HCT116 (cell line): Measurements from ENCODE around the gene FOXM1. TPM values are rescaled to one million over a fixed set of nuclear protein-coding genes. Genes with fewer than 3 reads are reported as not detected.

ENCODE experiments used
- ATAC-seq: fragments of 200-7000 bp; cut with Tn5 transposase; 2 replicates; pipeline ENCODE4 v1.9.1; 2020; ENCODE audit warnings: mild to moderate bottlenecking, moderate library complexity
- BruUV-seq: library from RNA; stranded (reverse); fragments of 400-500 nt; replicated peaks from 2 replicates; lab custom pipeline; 2021; lab: Mats Ljungman, UMichigan
- CTCF ChIA-PET: fragments of 300-600 bp; sonication (Branson Sonifier 250); formaldehyde crosslinking; loops from one replicate; lab custom pipeline; 2021; ENCODE audit warnings: antibody characterized with exemption; lab: Charles Lee
- POLR2A ChIA-PET: fragments of 300-600, 350-600 bp; sonication (Branson Sonifier 250); formaldehyde crosslinking; loops from one replicate; lab custom pipeline; 2021; ENCODE audit warnings: antibody characterized with exemption; lab: Charles Lee
- RAD21 ChIA-PET, 2 experiments: fragments of 300-600 bp; sonication (Branson Sonifier 250); formaldehyde crosslinking; loops; one replicate each; lab custom pipeline; 2023; ENCODE audit warnings: low total read pairs in 2 of 2; ENCODE audit not compliant: uncharacterized antibody in 2 of 2, unreplicated experiment in 2 of 2, low non-redundant PET in 1 of 2; lab: Charles Lee
- DNase-seq: peaks from one replicate; pipeline ENCODE4 v3.0.0-alpha.2; 2010; ENCODE audit warnings: low read depth, low spot score
- H2AFZ ChIP-seq: fragments of 200-600 bp; shearing (Covaris generic), sonication (generic); 2 replicates; pipeline ENCODE4 v1.6.1; 2017; ENCODE audit warnings: low read depth, mixed run types, mixed read lengths, antibody characterized with exemption, low read length; ENCODE audit not compliant: poor library complexity, severe bottlenecking
- H3K27ac ChIP-seq: 2 replicates; pipeline ENCODE4 v1.5.1; 2012; ENCODE audit warnings: low read depth, low read length
- H3K27me3 ChIP-seq: fragments of 200-600 bp; sonication (generic); 2 replicates; pipeline ENCODE4 v1.6.1; 2016; ENCODE audit warnings: mixed run types, low read length, mixed read lengths; ENCODE audit not compliant: insufficient read depth
- H3K36me3 ChIP-seq, 2 experiments: fragments of 200-500 bp in 1 of 2; fragments of 200-600 bp in 1 of 2; sonication (Bioruptor generic) in 1 of 2; sonication (generic) in 1 of 2; 2 replicates each; pipeline versions ENCODE4 v1.5.1 to v1.6.1; 2014 to 2016; ENCODE audit warnings: low read length in 2 of 2, inconsistent platforms in 1 of 2, mixed read lengths in 1 of 2, mixed run types in 1 of 2; ENCODE audit not compliant: insufficient read depth in 2 of 2, control insufficient read depth in 1 of 2
- H3K4me1 ChIP-seq, 2 experiments: fragments of 200-600 bp in 1 of 2; sonication (generic) in 1 of 2; 2 replicates each; pipeline versions ENCODE4 v1.5.1 to v1.6.1; 2012 to 2017; ENCODE audit warnings: low read length in 2 of 2, inconsistent platforms in 1 of 2, mild to moderate bottlenecking in 1 of 2, mixed read lengths in 1 of 2, mixed run types in 1 of 2, moderate library complexity in 1 of 2; ENCODE audit not compliant: insufficient read depth in 2 of 2, control insufficient read depth in 1 of 2
- H3K4me2 ChIP-seq: fragments of 200-600 bp; sonication (generic); 2 replicates; pipeline ENCODE4 v1.6.1; 2017; ENCODE audit warnings: mixed run types, low read length, mixed read lengths
- H3K4me3 ChIP-seq, 2 experiments: fragments of 200-600 bp in 1 of 2; sonication (generic) in 1 of 2; replicated peaks in 1 of 2; 2 replicates each; pipeline ENCODE4 v1.5.1; 2011 to 2016; ENCODE audit warnings: low read length in 2 of 2, control low read depth in 1 of 2, low read depth in 1 of 2, mild to moderate bottlenecking in 1 of 2, mixed read lengths in 1 of 2, mixed run types in 1 of 2
- H3K79me2 ChIP-seq: fragments of 200-600 bp; sonication (generic); 2 replicates; pipeline ENCODE4 v1.6.1; 2017; ENCODE audit warnings: mild to moderate bottlenecking, mixed run types, low read length, moderate library complexity, mixed read lengths; ENCODE audit not compliant: insufficient read depth
- H3K9ac ChIP-seq: fragments of 200-600 bp; sonication (generic); 2 replicates; pipeline ENCODE4 v1.6.1; 2016; ENCODE audit warnings: low read length, mixed read lengths
- H3K9me2 ChIP-seq: fragments of 200-600 bp; sonication (generic), shearing (Covaris generic); 2 replicates; pipeline ENCODE4 v1.6.1; 2017; ENCODE audit warnings: mixed run types, mild to moderate bottlenecking, moderate library complexity; ENCODE audit not compliant: insufficient read depth
- H3K9me3 ChIP-seq, 2 experiments: fragments of 200-500 bp in 1 of 2; fragments of 200-600 bp in 1 of 2; sonication (Bioruptor generic) in 1 of 2; sonication (generic) in 1 of 2; 2 replicates each; pipeline ENCODE4 v1.6.1; 2014 to 2017; ENCODE audit warnings: low read length in 2 of 2, mixed read lengths in 2 of 2, inconsistent platforms in 1 of 2, low read depth in 1 of 2, mild to moderate bottlenecking in 1 of 2, mixed run types in 1 of 2, moderate library complexity in 1 of 2; ENCODE audit not compliant: control insufficient read depth in 1 of 2, insufficient read depth in 1 of 2
- H4K20me1 ChIP-seq: fragments of 200-600 bp; sonication (generic), shearing (Covaris generic); 2 replicates; pipeline ENCODE4 v1.6.1; 2017; ENCODE audit warnings: mixed run types, mild to moderate bottlenecking, moderate library complexity; ENCODE audit not compliant: insufficient read depth
- CBX3 ChIP-seq: IDR thresholded peaks from 2 replicates; pipeline ENCODE4 v1.6.1; 2012; ENCODE audit warnings: low read depth
- JUND ChIP-seq: IDR thresholded peaks from 2 replicates; pipeline ENCODE4 v1.6.1; 2012
- MAX ChIP-seq: IDR thresholded peaks from 2 replicates; pipeline ENCODE4 v1.6.1; 2012
- POLR2A ChIP-seq: IDR thresholded peaks from 2 replicates; pipeline ENCODE4 v1.7.0; 2011; ENCODE audit warnings: borderline replicate concordance; ENCODE audit not compliant: insufficient read depth, insufficient read length; ENCODE audit errors: extremely low read depth
- RAD21 ChIP-seq: IDR thresholded peaks from 2 replicates; pipeline ENCODE4 v1.6.1; 2012; ENCODE audit warnings: low read depth, mild to moderate bottlenecking
- SIN3A ChIP-seq: IDR thresholded peaks from 2 replicates; pipeline ENCODE4 v1.6.1; 2012; ENCODE audit warnings: low read depth
- SRF ChIP-seq: IDR thresholded peaks from 2 replicates; pipeline ENCODE4 v1.6.1; 2012; ENCODE audit warnings: low read depth
- TCF7L2 ChIP-seq: IDR thresholded peaks from 2 replicates; pipeline ENCODE4 v1.7.0; 2011; ENCODE audit warnings: borderline replicate concordance, inconsistent platforms; ENCODE audit not compliant: insufficient read depth, insufficient read length; ENCODE audit errors: extremely low read depth
- YY1 ChIP-seq: IDR thresholded peaks from 2 replicates; pipeline ENCODE4 v1.6.1; 2011; ENCODE audit warnings: low read length, low read depth, moderate library complexity, mild to moderate bottlenecking; ENCODE audit not compliant: insufficient replicate concordance; ENCODE audit errors: extremely low read depth
- ZFX ChIP-seq: fragments of 450-650 bp; IDR thresholded peaks from 2 replicates; pipeline ENCODE4 v1.6.1; 2017
- ZNF274 ChIP-seq: fragments of 200-500 bp; sonication (Bioruptor generic); IDR thresholded peaks from 2 replicates; pipeline ENCODE4 v1.6.1; 2014; ENCODE audit warnings: mild to moderate bottlenecking, low read depth, low read length, inconsistent platforms
- intact Hi-C: fragments of 100-400 bp; cut with micrococcal nuclease; formaldehyde crosslinking; loops from 2 replicates; pipeline ENCODE4 v1.10.0; 2022
- total RNA-seq: library from RNA; stranded (reverse); gene quantifications from one replicate; pipeline ENCODE4 v1.2.1, GENCODE V29; 2021; ENCODE audit not compliant: unreplicated experiment
- TF ChIP-seq, protein P1 (sequence below): IDR thresholded peaks from 2 replicates; pipeline ENCODE4 v1.6.1; 2011; ENCODE audit warnings: mild to moderate bottlenecking, low read length, moderate library complexity; ENCODE audit not compliant: insufficient replicate concordance; ENCODE audit errors: extremely low read depth

FOXM1 gene
- total RNA-seq, 1 experiment from 2014 or later = 85.1 TPM

DNA sequence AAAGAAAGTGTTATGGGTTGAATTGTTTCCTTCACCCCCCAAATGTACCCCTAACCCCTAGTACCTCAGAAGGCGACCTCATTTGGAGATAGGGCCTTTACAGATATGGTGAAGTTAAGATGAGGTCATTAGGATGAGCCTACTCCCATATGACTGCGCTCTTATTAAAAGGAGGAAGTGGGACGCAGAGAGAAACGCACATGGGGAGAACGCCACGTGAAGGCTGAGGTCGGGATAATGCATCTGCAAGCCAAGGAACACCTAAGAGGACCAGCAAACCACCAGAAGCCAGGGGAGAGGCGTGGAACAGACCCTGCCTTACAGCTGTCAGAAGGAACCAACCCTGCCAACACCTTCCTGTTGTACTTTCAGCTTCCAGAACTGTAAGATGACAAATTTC lies 40.4 kb downstream of the FOXM1 start:
- DNase-seq = no peak
- Histone ChIP-seq H3K27me3 (no peaks in the 10 kb centered on the region), H3K36me3 (0 out of 4 replicates have a peak, but pooled peaks cover 0 to 3% of the 10 kb centered on the region in 2 experiments), H4K20me1 (no peaks in the 10 kb centered on the region), H3K4me2 (no peak overlapping the region), H3K79me2 (no peaks in the 10 kb centered on the region), H3K9ac (no peak overlapping the region), H2AFZ (no peak overlapping the region), H3K4me1 (no peaks in the 10 kb centered on the region), H3K9me3 (no peaks in the 10 kb centered on the region), H3K4me3 (no peak overlapping the region), H3K27ac (no peak overlapping the region), H3K9me2 (no peaks in the 10 kb centered on the region)
- no peak for ATAC-seq
- ChIA-PET RAD21 (no interaction called here), CTCF (no interaction called here), POLR2A (no interaction called here)
- intact Hi-C loops = no loop called here
- TF ChIP-seq SRF (no peak), MAX (no peak), POLR2A (no peak), RAD21 (no peak), CBX3 (no peak), JUND (no peak), SIN3A (no peak), ZNF274 (no peak), YY1 (no peak), ZFX (no peak), TCF7L2 (no peak)
- TF ChIP-seq, protein P1, sequence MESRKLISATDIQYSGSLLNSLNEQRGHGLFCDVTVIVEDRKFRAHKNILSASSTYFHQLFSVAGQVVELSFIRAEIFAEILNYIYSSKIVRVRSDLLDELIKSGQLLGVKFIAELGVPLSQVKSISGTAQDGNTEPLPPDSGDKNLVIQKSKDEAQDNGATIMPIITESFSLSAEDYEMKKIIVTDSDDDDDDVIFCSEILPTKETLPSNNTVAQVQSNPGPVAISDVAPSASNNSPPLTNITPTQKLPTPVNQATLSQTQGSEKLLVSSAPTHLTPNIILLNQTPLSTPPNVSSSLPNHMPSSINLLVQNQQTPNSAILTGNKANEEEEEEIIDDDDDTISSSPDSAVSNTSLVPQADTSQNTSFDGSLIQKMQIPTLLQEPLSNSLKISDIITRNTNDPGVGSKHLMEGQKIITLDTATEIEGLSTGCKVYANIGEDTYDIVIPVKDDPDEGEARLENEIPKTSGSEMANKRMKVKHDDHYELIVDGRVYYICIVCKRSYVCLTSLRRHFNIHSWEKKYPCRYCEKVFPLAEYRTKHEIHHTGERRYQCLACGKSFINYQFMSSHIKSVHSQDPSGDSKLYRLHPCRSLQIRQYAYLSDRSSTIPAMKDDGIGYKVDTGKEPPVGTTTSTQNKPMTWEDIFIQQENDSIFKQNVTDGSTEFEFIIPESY = no peak
- BruUV-seq = no TSS peak
